ENCODE data around the gene WWTR1. TPM values are rescaled to one million over a fixed set of nuclear protein-coding genes. Genes with fewer than 3 reads are reported as not detected.

WWTR1 gene
- total RNA-seq, 4 donors from 2014 or later = 40.3 to 80.4 (median 67.6) TPM

DNA sequence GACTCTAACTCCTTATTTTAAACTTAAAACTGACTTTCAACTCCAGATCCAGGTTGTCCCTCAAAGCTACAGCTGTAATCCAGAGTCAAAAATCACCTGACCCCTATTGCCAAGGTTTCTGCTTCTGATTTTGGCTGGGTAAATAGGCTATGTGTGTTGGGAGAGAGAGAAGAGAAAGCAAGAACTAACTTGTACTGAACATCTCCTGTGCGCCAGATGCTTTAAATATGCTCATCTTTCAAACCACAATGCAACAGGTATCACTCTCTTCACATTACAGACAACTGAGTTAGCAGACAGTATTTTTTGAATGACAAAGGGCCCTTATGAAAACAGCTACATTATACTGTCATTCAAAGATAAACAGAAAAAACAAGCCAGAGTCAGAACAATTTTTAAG is 7.0 kb downstream of the WWTR1 start:
- H3K4me3 ChIP-seq = no peak overlapping the region
- no peak overlapping the region for H3K27ac ChIP-seq
- TF ChIP-seq, protein P1, sequence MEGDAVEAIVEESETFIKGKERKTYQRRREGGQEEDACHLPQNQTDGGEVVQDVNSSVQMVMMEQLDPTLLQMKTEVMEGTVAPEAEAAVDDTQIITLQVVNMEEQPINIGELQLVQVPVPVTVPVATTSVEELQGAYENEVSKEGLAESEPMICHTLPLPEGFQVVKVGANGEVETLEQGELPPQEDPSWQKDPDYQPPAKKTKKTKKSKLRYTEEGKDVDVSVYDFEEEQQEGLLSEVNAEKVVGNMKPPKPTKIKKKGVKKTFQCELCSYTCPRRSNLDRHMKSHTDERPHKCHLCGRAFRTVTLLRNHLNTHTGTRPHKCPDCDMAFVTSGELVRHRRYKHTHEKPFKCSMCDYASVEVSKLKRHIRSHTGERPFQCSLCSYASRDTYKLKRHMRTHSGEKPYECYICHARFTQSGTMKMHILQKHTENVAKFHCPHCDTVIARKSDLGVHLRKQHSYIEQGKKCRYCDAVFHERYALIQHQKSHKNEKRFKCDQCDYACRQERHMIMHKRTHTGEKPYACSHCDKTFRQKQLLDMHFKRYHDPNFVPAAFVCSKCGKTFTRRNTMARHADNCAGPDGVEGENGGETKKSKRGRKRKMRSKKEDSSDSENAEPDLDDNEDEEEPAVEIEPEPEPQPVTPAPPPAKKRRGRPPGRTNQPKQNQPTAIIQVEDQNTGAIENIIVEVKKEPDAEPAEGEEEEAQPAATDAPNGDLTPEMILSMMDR (IDR thresholded peaks at IDR 0.05) = no peak
- no peak for TF ChIP-seq POLR2A (IDR thresholded peaks at IDR 0.05)
- H3K36me3 ChIP-seq = no peaks in the 10 kb centered on the region
- in situ Hi-C loops (cut with MboI; ENCODE audit: low pct_ligation_motif_present in 1 of 4, low pct_unique_long_range_greater_than_20kb in 1 of 4, low sequenced_read_pairs in 3 of 4) (loop anchor here in 1 of 4 donors (10.0 kb wide), 1 partner anchor 106 kb away; no protein-coding TSS in a partner anchor), intact Hi-C loops (cut with DNase I; ENCODE audit: low total_unique reads) (no loop called here)
- WGBS, 2 donors (ENCODE audit: low coverage in 1 of 2) = 72 to 83% methylated on average over 1 of the region's 1 CpG
- DNase-seq = no peak
- no peaks in the 10 kb centered on the region for H3K9me3 ChIP-seq
- peaks cover 95% of the 10 kb centered on the region for H3K27me3 ChIP-seq
- H3K4me1 ChIP-seq = peaks cover 8 to 54% (median 29%) of the 10 kb centered on the region in 4 donors

DNA sequence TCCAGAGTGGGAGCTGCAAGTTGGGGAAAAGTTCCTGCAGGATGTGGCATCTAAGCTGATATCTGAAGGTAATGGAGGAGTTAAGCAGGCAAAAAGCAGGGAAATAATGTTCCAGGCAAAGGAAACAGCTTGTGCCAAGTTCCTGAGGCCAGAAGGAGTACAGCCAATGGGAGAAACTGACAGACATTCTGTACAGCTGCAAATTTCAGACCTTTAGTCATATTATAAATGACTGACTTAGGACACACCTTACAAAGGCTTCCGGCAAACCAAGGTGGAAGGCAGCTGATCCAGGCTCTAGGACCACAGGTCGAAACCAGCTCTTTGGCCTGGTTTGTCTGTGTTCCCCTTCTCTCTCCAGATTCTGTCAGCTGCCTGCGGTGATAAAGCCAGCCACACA is 9.3 kb downstream of the WWTR1 start:
- no peak for TF ChIP-seq EP300 (IDR thresholded peaks at IDR 0.05; ENCODE audit: low read depth)
- TF ChIP-seq POLR2AphosphoS5 (IDR thresholded peaks at IDR 0.05) = no peak
- TF ChIP-seq, protein P1 (IDR thresholded peaks at IDR 0.05) = no peak
- TF ChIP-seq POLR2A (IDR thresholded peaks at IDR 0.05) = no peak
- intact Hi-C loops (cut with DNase I; ENCODE audit: low total_unique reads) (no loop called here), in situ Hi-C loops (cut with MboI; ENCODE audit: low pct_ligation_motif_present in 1 of 4, low pct_unique_long_range_greater_than_20kb in 1 of 4, low sequenced_read_pairs in 3 of 4) (no loop called here)
- H3K27me3 ChIP-seq = peaks cover 93% of the 10 kb centered on the region
- H3K27ac ChIP-seq = peak overlapping the region; percentile 8 to 43 (median 30)
- peaks cover 15 to 40% (median 21%) of the 10 kb centered on the region in 4 donors for H3K4me1 ChIP-seq
- no peaks in the 10 kb centered on the region for H3K9me3 ChIP-seq
- H3K36me3 ChIP-seq = no peaks in the 10 kb centered on the region
- no peak overlapping the region for H3K4me3 ChIP-seq
- 48 to 67% methylated on average over 2 to 3 of the region's 3 CpGs for WGBS, 2 donors (ENCODE audit: low coverage in 1 of 2)
- no peak for DNase-seq

DNA sequence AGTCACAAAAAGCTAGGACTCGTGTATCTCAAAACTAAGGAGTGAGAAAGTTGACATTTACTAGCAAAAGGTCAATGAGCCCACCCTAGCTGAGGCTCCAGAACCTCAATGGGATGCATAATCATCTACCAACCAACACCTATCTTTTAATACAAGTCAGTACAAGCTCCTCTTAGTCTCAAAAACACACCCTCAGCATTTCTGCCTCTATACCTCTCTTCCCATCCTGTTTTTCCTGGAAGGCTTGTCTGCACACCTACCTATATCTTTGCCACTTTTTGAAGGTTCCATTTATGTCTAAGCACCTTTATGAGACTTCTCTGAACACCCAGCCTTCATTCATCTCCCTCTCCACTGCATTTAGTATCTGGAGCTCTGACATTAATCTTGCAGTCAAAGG is 10.0 kb downstream of the WWTR1 start:
- Histone ChIP-seq H3K36me3 (no peaks in the 10 kb centered on the region), H3K27ac (peak overlapping the region in 3 of 4 donors; percentile 8 to 43 (median 23)), H3K4me3 (no peak overlapping the region), H3K27me3 (peaks cover 86% of the 10 kb centered on the region), H3K4me1 (peaks cover 15 to 40% (median 25%) of the 10 kb centered on the region in 4 donors), H3K9me3 (no peaks in the 10 kb centered on the region)
- TF ChIP-seq POLR2AphosphoS5 (IDR thresholded peaks at IDR 0.05) = no peak
- TF ChIP-seq EP300 (IDR thresholded peaks at IDR 0.05; ENCODE audit: low read depth) = no peak
- TF ChIP-seq POLR2A (IDR thresholded peaks at IDR 0.05) = no peak
- TF ChIP-seq, protein P1 (IDR thresholded peaks at IDR 0.05) = no peak
- DNase-seq = no peak
- intact Hi-C loops (cut with DNase I; ENCODE audit: low total_unique reads) (no loop called here), in situ Hi-C loops (cut with MboI; ENCODE audit: low pct_ligation_motif_present in 1 of 4, low pct_unique_long_range_greater_than_20kb in 1 of 4, low sequenced_read_pairs in 3 of 4) (no loop called here)
- 57 to 70% methylated on average over 1 of the region's 1 CpG for whole genome bisulfite sequencing, 2 donors (ENCODE audit: low coverage in 1 of 2)

- H3K4me3 ChIP-seq = no peak overlapping the region
- DNase-seq = no peak
- H3K9me3 ChIP-seq = no peaks in the 10 kb centered on the region
- H3K27me3 ChIP-seq = peaks cover 83% of the 10 kb centered on the region
- peaks cover 15 to 43% (median 26%) of the 10 kb centered on the region in 4 donors for H3K4me1 ChIP-seq
- in situ Hi-C loops (cut with MboI; ENCODE audit: low pct_ligation_motif_present in 1 of 4, low pct_unique_long_range_greater_than_20kb in 1 of 4, low sequenced_read_pairs in 3 of 4) (no loop called here), intact Hi-C loops (cut with DNase I; ENCODE audit: low total_unique reads) (no loop called here)
- H3K27ac ChIP-seq = no peak overlapping the region
- 80 to 87% methylated on average over 1 to 4 of the region's 4 CpGs for WGBS, 2 donors (ENCODE audit: low coverage in 1 of 2)
- H3K36me3 ChIP-seq = no peaks in the 10 kb centered on the region
- TF ChIP-seq, protein P1 (IDR thresholded peaks at IDR 0.05) = no peak
- TF ChIP-seq POLR2AphosphoS5 (IDR thresholded peaks at IDR 0.05) (no peak), EP300 (IDR thresholded peaks at IDR 0.05; ENCODE audit: low read depth) (no peak)
Observed at GRCh38 chr3:149647285-149647684, 10.5 kb downstream of the WWTR1 start.
